ENCODE data around the gene DNAJC17. TPM values are rescaled to one million over a fixed set of nuclear protein-coding genes. Genes with fewer than 3 reads are reported as not detected.

Gene DNAJC17
- total and polyA plus RNA-seq, 4 donors = 10.0 to 32.5 (median 19.9) TPM

DNA sequence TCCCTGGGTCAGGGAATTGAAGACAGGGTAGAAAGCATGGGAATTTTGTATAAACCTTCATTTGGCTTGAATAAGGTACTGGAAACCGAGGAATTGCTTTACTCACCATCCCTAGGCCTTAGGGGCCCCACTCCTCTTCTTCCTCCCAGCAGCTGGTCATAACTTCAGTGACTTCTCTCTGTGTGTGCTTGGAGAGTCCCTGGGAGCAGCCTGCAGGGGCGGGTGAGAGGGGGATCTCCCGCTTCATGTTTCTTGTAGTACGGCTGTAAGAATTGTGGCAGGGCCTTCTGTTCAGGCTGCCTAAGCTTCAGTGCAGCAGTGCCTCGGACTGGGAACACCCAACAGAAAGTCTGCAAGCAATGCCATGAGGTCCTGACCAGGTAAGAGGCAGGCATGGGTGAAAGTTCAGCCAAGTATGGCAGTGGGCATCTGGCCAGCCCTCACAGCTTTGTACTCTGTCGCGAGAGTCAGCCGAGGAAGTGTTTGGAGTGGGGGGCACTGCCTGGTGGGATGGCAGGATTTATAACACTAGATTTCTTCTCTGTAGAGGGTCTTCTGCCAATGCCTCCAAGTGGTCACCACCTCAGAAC lies 1.7 kb upstream of the DNAJC17 start:
- Histone ChIP-seq H3K4me3 (ENCODE audit: low read depth in 1 of 3, low read length in 3 of 3) (no peak overlapping the region), H3K27ac (ENCODE audit: low read depth in 1 of 2, low read length in 2 of 2) (no peak overlapping the region), H3K9me3 (ENCODE audit: control insufficient read depth in 4 of 4, low read length in 3 of 4) (no peaks in the 10 kb centered on the region), H3K27me3 (ENCODE audit: control insufficient read depth in 4 of 4, insufficient read depth in 4 of 4, low read length in 3 of 4) (no peaks in the 10 kb centered on the region), H3K9ac (ENCODE audit: low read depth in 1 of 2, low read length in 2 of 2) (no peak overlapping the region), H3K36me3 (ENCODE audit: control insufficient read depth in 4 of 4, insufficient read depth in 3 of 4, low read depth in 1 of 4, low read length in 3 of 4) (peaks cover 6 to 19% (median 18%) of the 10 kb centered on the region in 4 donors), H3K4me1 (ENCODE audit: control insufficient read depth in 4 of 4, insufficient read depth in 4 of 4, low read length in 3 of 4) (peaks cover 1 to 39% (median 29%) of the 10 kb centered on the region in 4 donors)
- no peak for DNase-seq (ENCODE audit: low spot score)
- WGBS = 54% methylated on average over 8 of the region's 8 CpGs
- no peak for TF ChIP-seq GABPA (IDR thresholded peaks at IDR 0.05 in 1 of 2, conservative IDR thresholded peaks at IDR 0.05 in 1 of 2)
- TF ChIP-seq FOXA2 (IDR thresholded peaks at IDR 0.05) = no peak
- TF ChIP-seq YY1 (IDR thresholded peaks at IDR 0.05) = no peak
- no peak for TF ChIP-seq HNF4A (conservative IDR thresholded peaks at IDR 0.05)
- TF ChIP-seq, protein P1, sequence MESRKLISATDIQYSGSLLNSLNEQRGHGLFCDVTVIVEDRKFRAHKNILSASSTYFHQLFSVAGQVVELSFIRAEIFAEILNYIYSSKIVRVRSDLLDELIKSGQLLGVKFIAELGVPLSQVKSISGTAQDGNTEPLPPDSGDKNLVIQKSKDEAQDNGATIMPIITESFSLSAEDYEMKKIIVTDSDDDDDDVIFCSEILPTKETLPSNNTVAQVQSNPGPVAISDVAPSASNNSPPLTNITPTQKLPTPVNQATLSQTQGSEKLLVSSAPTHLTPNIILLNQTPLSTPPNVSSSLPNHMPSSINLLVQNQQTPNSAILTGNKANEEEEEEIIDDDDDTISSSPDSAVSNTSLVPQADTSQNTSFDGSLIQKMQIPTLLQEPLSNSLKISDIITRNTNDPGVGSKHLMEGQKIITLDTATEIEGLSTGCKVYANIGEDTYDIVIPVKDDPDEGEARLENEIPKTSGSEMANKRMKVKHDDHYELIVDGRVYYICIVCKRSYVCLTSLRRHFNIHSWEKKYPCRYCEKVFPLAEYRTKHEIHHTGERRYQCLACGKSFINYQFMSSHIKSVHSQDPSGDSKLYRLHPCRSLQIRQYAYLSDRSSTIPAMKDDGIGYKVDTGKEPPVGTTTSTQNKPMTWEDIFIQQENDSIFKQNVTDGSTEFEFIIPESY (IDR thresholded peaks at IDR 0.05) = no peak
- no peak for TF ChIP-seq NR2F2 (IDR thresholded peaks at IDR 0.05)
- TF ChIP-seq SP1 (IDR thresholded peaks at IDR 0.05) = no peak
- TF ChIP-seq, protein P2, sequence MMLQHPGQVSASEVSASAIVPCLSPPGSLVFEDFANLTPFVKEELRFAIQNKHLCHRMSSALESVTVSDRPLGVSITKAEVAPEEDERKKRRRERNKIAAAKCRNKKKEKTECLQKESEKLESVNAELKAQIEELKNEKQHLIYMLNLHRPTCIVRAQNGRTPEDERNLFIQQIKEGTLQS (IDR thresholded peaks at IDR 0.05) = no peak
- no peak for TF ChIP-seq RAD21 (IDR thresholded peaks at IDR 0.05)

DNA sequence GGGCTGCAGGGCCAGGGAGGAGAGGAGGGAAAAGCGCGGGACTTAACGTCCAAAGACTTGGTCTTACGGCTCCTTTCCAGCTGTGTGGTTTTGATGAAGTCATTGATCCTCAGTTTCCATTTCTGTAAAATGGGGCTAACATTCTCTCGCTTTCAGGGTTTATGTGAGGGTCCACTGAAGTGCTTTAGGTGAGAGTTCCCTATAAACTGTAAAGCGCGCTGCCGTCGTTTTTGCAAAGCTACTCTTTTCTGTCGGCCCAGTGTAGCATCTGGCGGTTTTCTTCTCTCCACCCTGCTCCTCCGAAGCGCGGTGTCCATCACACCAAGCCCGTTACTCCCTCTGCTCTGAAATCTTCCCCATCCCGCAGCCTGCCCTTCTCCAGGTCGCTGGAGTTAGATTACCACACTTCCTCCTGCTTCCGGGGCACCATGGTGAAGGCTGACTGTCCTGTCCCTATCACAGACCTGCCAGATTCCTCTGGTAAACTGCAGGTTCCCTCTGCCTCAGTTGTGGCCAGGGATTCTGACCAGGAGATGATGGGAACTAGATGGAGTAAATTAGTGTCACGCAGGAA lies 702 bp upstream of the DNAJC17 start:
- Histone ChIP-seq H3K4me1 (ENCODE audit: control insufficient read depth in 4 of 4, insufficient read depth in 4 of 4, low read length in 3 of 4) (peaks cover 6 to 49% (median 39%) of the 10 kb centered on the region in 4 donors), H3K9ac (ENCODE audit: low read depth in 1 of 2, low read length in 2 of 2) (peak overlapping the region in 1 of 2 donors; percentile 51), H3K9me3 (ENCODE audit: control insufficient read depth in 4 of 4, low read length in 3 of 4) (no peaks in the 10 kb centered on the region), H3K4me3 (ENCODE audit: low read depth in 1 of 3, low read length in 3 of 3) (peak overlapping the region; percentile 76 to 91 (median 77)), H3K27me3 (ENCODE audit: control insufficient read depth in 4 of 4, insufficient read depth in 4 of 4, low read length in 3 of 4) (no peaks in the 10 kb centered on the region), H3K27ac (ENCODE audit: low read depth in 1 of 2, low read length in 2 of 2) (no peak overlapping the region), H3K36me3 (ENCODE audit: control insufficient read depth in 4 of 4, insufficient read depth in 3 of 4, low read depth in 1 of 4, low read length in 3 of 4) (peaks cover 3 to 13% (median 11%) of the 10 kb centered on the region in 4 donors)
- no peak for DNase-seq (ENCODE audit: low spot score)
- TF ChIP-seq, protein P3, sequence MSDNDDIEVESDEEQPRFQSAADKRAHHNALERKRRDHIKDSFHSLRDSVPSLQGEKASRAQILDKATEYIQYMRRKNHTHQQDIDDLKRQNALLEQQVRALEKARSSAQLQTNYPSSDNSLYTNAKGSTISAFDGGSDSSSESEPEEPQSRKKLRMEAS (IDR thresholded peaks at IDR 0.05) = no peak
- TF ChIP-seq, protein P4, sequence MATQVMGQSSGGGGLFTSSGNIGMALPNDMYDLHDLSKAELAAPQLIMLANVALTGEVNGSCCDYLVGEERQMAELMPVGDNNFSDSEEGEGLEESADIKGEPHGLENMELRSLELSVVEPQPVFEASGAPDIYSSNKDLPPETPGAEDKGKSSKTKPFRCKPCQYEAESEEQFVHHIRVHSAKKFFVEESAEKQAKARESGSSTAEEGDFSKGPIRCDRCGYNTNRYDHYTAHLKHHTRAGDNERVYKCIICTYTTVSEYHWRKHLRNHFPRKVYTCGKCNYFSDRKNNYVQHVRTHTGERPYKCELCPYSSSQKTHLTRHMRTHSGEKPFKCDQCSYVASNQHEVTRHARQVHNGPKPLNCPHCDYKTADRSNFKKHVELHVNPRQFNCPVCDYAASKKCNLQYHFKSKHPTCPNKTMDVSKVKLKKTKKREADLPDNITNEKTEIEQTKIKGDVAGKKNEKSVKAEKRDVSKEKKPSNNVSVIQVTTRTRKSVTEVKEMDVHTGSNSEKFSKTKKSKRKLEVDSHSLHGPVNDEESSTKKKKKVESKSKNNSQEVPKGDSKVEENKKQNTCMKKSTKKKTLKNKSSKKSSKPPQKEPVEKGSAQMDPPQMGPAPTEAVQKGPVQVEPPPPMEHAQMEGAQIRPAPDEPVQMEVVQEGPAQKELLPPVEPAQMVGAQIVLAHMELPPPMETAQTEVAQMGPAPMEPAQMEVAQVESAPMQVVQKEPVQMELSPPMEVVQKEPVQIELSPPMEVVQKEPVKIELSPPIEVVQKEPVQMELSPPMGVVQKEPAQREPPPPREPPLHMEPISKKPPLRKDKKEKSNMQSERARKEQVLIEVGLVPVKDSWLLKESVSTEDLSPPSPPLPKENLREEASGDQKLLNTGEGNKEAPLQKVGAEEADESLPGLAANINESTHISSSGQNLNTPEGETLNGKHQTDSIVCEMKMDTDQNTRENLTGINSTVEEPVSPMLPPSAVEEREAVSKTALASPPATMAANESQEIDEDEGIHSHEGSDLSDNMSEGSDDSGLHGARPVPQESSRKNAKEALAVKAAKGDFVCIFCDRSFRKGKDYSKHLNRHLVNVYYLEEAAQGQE (IDR thresholded peaks at IDR 0.05) = no peak
- TF ChIP-seq RAD21 (IDR thresholded peaks at IDR 0.05) (no peak), TAF1 (conservative IDR thresholded peaks at IDR 0.05) (no peak), FOXA2 (IDR thresholded peaks at IDR 0.05) (no peak), EGR1 (IDR thresholded peaks at IDR 0.05; ENCODE audit: low read depth in 2 of 2) (no peak), GABPA (IDR thresholded peaks at IDR 0.05 in 1 of 2, conservative IDR thresholded peaks at IDR 0.05 in 1 of 2) (no peak), NR2F2 (IDR thresholded peaks at IDR 0.05) (no peak), HNF4G (IDR thresholded peaks at IDR 0.05) (no peak), SP1 (IDR thresholded peaks at IDR 0.05) (no peak), JUND (IDR thresholded peaks at IDR 0.05) (no peak), HNF4A (conservative IDR thresholded peaks at IDR 0.05) (no peak)
- TF ChIP-seq, protein P1 (IDR thresholded peaks at IDR 0.05) = no peak
- WGBS = 33% methylated on average over 19 of the region's 19 CpGs

Measured in liver (tissue), 9 donors.